H1 (cell line): ENCODE measurements around the gene TRAPPC2L. TPM values are rescaled to one million over a fixed set of nuclear protein-coding genes. Genes with fewer than 3 reads are reported as not detected.

Source experiments
- CTCF ChIP-seq, 3 experiments: IDR thresholded peaks; 1 replicate in 2 of 3; 2 replicates in 1 of 3; pipeline versions ENCODE4 v1.5.1 to v1.6.1; 2011; ENCODE audit warnings: low read length in 3 of 3, mild to moderate bottlenecking in 3 of 3, inconsistent platforms in 2 of 3, low read depth in 1 of 3, moderate library complexity in 1 of 3; ENCODE audit not compliant: insufficient read depth in 1 of 3; ENCODE audit errors: control extremely low read depth in 1 of 3
- HDAC2 ChIP-seq, 2 experiments: fragments of 300-600 bp in 1 of 2; sonication (generic) in 1 of 2; IDR thresholded peaks; 2 replicates each; pipeline ENCODE4 v1.6.1; 2011 to 2012; ENCODE audit warnings: low read depth in 2 of 2, low read length in 2 of 2, mild to moderate bottlenecking in 2 of 2, moderate library complexity in 2 of 2, borderline replicate concordance in 1 of 2, inconsistent platforms in 1 of 2
- SP2 ChIP-seq: IDR thresholded peaks from 2 replicates; pipeline ENCODE4 v1.6.1; 2012; ENCODE audit warnings: mild to moderate bottlenecking, low read length, inconsistent platforms
- polyA plus RNA-seq, 7 experiments: library from polyadenylated mRNA; depleted of rRNA in 3 of 7; stranded (reverse) in 5 of 7; unstranded in 2 of 7; fragments of >200 nt in 5 of 7; fragments of 200-250 nt in 2 of 7; gene quantifications; 1 replicate in 5 of 7; 2 replicates in 1 of 7; 4 replicates in 1 of 7; pipeline versions ENCODE4 v1.2.1 to v1.2.3, GENCODE V29; 2011 to 2013; ENCODE audit warnings: missing spikeins in 2 of 7, mixed read lengths in 2 of 7
- total RNA-seq: library from RNA; stranded (reverse); fragmentation: NEBNext Ultra II Directional; extraction: Animal tissue kit (Norgen Biotek cat#: 25700); gene quantifications from 2 replicates; pipeline ENCODE4 v1.2.1, GENCODE V29; 2021
- TF ChIP-seq, protein P1 (sequence below): IDR thresholded peaks from 2 replicates; pipeline ENCODE4 v1.6.1; 2011; ENCODE audit warnings: low read length, improper control_type of control experiment

TRAPPC2L gene
- total and polyA plus RNA-seq, 2 of the 8 experiments (the other 6 are each of a cell fraction or from before 2014, with no cell fraction given) = 98.7 to 133 TPM

DNA sequence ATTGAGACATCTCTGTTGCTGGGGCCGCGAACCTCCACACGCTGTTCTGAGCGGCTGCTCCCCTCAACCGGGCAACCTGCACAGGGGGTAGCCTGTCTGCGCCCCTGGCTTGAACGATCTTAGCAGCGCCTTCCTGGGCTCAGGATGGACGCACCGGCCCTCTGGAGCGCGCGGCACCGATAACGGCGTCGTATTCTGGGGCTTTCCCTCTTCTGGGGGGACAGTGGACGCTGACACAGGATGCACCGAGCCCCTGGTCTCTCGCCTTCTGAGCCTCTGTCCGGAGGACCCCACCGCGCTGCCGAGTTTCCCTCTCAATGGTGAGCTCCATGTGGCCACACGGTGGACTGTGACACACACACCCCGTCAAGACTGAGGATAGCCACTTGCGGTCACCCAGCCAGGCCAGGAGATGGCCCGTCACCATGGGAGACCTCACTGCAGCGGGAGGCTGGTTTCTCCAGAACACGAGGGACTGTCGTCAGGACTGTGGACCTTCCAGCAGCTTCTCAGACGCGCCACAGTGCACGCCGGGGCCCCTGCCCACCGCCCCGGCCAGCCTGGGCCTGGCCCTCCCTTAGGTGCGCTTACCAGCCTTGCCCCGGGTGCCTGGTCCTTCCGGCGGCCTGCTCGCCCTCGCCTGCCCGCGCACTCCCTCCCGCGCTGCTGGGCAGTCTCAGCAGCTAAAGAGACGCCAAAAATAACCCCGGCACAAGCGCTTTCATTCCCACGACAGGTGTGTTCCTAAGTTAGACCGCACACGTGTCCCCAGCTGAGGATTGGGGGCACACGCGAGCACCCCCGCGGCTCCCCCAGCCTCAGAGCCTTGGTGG, 39.5 kb downstream of the TRAPPC2L start (continued):
- TF ChIP-seq, protein P1, sequence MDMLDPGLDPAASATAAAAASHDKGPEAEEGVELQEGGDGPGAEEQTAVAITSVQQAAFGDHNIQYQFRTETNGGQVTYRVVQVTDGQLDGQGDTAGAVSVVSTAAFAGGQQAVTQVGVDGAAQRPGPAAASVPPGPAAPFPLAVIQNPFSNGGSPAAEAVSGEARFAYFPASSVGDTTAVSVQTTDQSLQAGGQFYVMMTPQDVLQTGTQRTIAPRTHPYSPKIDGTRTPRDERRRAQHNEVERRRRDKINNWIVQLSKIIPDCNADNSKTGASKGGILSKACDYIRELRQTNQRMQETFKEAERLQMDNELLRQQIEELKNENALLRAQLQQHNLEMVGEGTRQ = no peak
- TF ChIP-seq CTCF (IDR thresholded peaks at IDR 0.05; ENCODE audit: control extremely low read depth in 1 of 3, insufficient read depth in 1 of 3, low read depth in 1 of 3, low read length in 3 of 3) (no peak), HDAC2 (IDR thresholded peaks at IDR 0.05; ENCODE audit: borderline replicate concordance in 1 of 2, low read depth in 2 of 2, low read length in 2 of 2) (no peak), SP2 (no peak)
